Panc1 (cell line): ENCODE data around the gene EPHB1. TPM values are rescaled to one million over a fixed set of nuclear protein-coding genes. Genes with fewer than 3 reads are reported as not detected.

ENCODE experiments used
- ATAC-seq: fragments of 200-7000 bp; cut with Tn5 transposase; 2 replicates; pipeline ENCODE4 v1.9.1; 2020; ENCODE audit warnings: mild to moderate bottlenecking, moderate library complexity
- BruUV-seq: library from RNA; stranded (reverse); fragments of 400-500 nt; replicated peaks from 2 replicates; lab custom pipeline; 2021; lab: Mats Ljungman, UMichigan
- CTCF ChIA-PET: fragments of 300-600 bp; sonication (Branson Sonifier 250); formaldehyde crosslinking; loops from one replicate; lab custom pipeline; 2022; ENCODE audit warnings: antibody characterized with exemption; lab: Charles Lee
- POLR2A ChIA-PET: fragments of 300-600 bp; sonication (Branson Sonifier 250); formaldehyde crosslinking; loops from one replicate; lab custom pipeline; 2022; ENCODE audit warnings: antibody characterized with exemption; lab: Charles Lee
- DNase-seq: peaks from one replicate; pipeline ENCODE4 v3.0.0-alpha.2; 2010; ENCODE audit warnings: low read depth, low spot score
- H3K27ac ChIP-seq: 2 replicates; pipeline ENCODE4 v1.5.1; 2011; ENCODE audit warnings: mild to moderate bottlenecking, low read length, inconsistent platforms
- H3K27me3 ChIP-seq: fragments of 200-500 bp; sonication (Bioruptor generic); 2 replicates; pipeline ENCODE4 v1.6.0; 2014; ENCODE audit warnings: low read length, inconsistent platforms; ENCODE audit not compliant: control insufficient read depth, insufficient read depth
- H3K36me3 ChIP-seq: fragments of 200-500 bp; sonication (Bioruptor generic); 2 replicates; pipeline ENCODE4 v1.5.1; 2014; ENCODE audit warnings: inconsistent platforms, mild to moderate bottlenecking, low read length, moderate library complexity; ENCODE audit not compliant: control insufficient read depth, insufficient read depth
- H3K4me1 ChIP-seq: 2 replicates; pipeline ENCODE4 v1.5.1; 2011; ENCODE audit warnings: inconsistent platforms, mild to moderate bottlenecking, low read length, moderate library complexity; ENCODE audit not compliant: control insufficient read depth, insufficient read depth
- H3K4me3 ChIP-seq, 2 experiments: 2 replicates each; pipeline ENCODE4 v1.5.1; 2011 to 2012; ENCODE audit warnings: low read depth in 2 of 2, low read length in 2 of 2, mild to moderate bottlenecking in 2 of 2, inconsistent platforms in 1 of 2, moderate library complexity in 1 of 2
- H3K9me3 ChIP-seq: fragments of 200-500 bp; sonication (Bioruptor generic); 2 replicates; pipeline ENCODE4 v1.5.1; 2014; ENCODE audit warnings: low read depth, mild to moderate bottlenecking, inconsistent platforms, low read length, moderate library complexity; ENCODE audit not compliant: control insufficient read depth, insufficient read depth
- CTCF ChIP-seq: fragments of 450-650 bp; IDR thresholded peaks from 2 replicates; pipeline ENCODE4 v1.5.1; 2017; ENCODE audit warnings: mild to moderate bottlenecking
- POLR2AphosphoS5 ChIP-seq: IDR thresholded peaks from 2 replicates; pipeline ENCODE4 v1.6.1; 2012; ENCODE audit warnings: mild to moderate bottlenecking, low read depth, low read length, moderate library complexity
- REST ChIP-seq, 2 experiments: IDR thresholded peaks; 2 replicates each; pipeline ENCODE4 v1.6.1; 2011 to 2012; ENCODE audit warnings: low read depth in 2 of 2, control low read depth in 1 of 2, low read length in 1 of 2, mild to moderate bottlenecking in 1 of 2, moderate library complexity in 1 of 2; ENCODE audit not compliant: insufficient read depth in 1 of 2
- SIN3A ChIP-seq: IDR thresholded peaks from 2 replicates; pipeline ENCODE4 v1.6.1; 2012; ENCODE audit warnings: low read depth, mild to moderate bottlenecking, low read length, moderate library complexity, borderline replicate concordance; ENCODE audit not compliant: insufficient read depth
- TCF7L2 ChIP-seq: IDR thresholded peaks from 2 replicates; pipeline ENCODE4 v1.6.1; 2011; ENCODE audit warnings: mild to moderate bottlenecking, low read depth, low read length, inconsistent platforms
- in situ Hi-C: cut with HindIII; loops from 2 replicates; pipeline ENCODE4 v1.10.0; 2016; ENCODE audit warnings: low sequenced_read_pairs, low pct_unique_long_range_greater_than_20kb
- intact Hi-C: fragments of 100-400 bp; cut with micrococcal nuclease; formaldehyde crosslinking; loops from one replicate; pipeline ENCODE4 v1.10.0; 2022; ENCODE audit not compliant: unreplicated experiment
- total RNA-seq: library from RNA; stranded (reverse); gene quantifications from one replicate; pipeline ENCODE4 v1.2.1, GENCODE V29; 2021; ENCODE audit not compliant: unreplicated experiment

EPHB1 gene
- total RNA-seq, 1 experiment from 2014 or later: 0.46 TPM

- H3K9me3 ChIP-seq: no peaks in the 10 kb centered on the region
- no peaks in the 10 kb centered on the region for H3K36me3 ChIP-seq
- H3K4me1 ChIP-seq: no peaks in the 10 kb centered on the region
- TF ChIP-seq SIN3A: no peak
- TF ChIP-seq TCF7L2: no peak
- TF ChIP-seq POLR2AphosphoS5: no peak
- TF ChIP-seq CTCF: no peak
- no peak for TF ChIP-seq REST (IDR thresholded peaks at IDR 0.05; ENCODE audit: insufficient read depth in 1 of 2, low read depth in 2 of 2, low read length in 1 of 2)
- no peaks in the 10 kb centered on the region for H3K27me3 ChIP-seq
- intact Hi-C loops (no loop called here), in situ Hi-C loops (no loop called here)
- no peak overlapping the region for H3K27ac ChIP-seq
- no TSS peak for BruUV-seq
- ChIA-PET CTCF (no interaction called here), POLR2A (no interaction called here)
- H3K4me3 ChIP-seq: no peak overlapping the region
- DNase-seq (no peak), ATAC-seq (no peak)
These were observed 304.8 kb downstream of the EPHB1 start for GRCh38 chr3:135099734-135100355.

GRCh38 chr3:135100366-135100765 lies 305.3 kb downstream of the EPHB1 start:
- no peak overlapping the region for H3K27ac ChIP-seq
- no peaks in the 10 kb centered on the region for H3K9me3 ChIP-seq
- CTCF ChIA-PET: no interaction called here
- DNase-seq (no peak), ATAC-seq (no peak)
- no TSS peak for BruUV-seq
- TF ChIP-seq TCF7L2 (no peak), SIN3A (no peak), CTCF (no peak), REST (IDR thresholded peaks at IDR 0.05; ENCODE audit: insufficient read depth in 1 of 2, low read depth in 2 of 2, low read length in 1 of 2) (no peak), POLR2AphosphoS5 (no peak)
- POLR2A ChIA-PET: no interaction called here
- no peaks in the 10 kb centered on the region for H3K36me3 ChIP-seq
- intact Hi-C loops: no loop called here
- in situ Hi-C loops: no loop called here
- H3K27me3 ChIP-seq: no peaks in the 10 kb centered on the region
- no peaks in the 10 kb centered on the region for H3K4me1 ChIP-seq
- H3K4me3 ChIP-seq: no peak overlapping the region
